Omental fat pad (tissue), 4 donors: ENCODE data around the gene C1QTNF12. TPM values are rescaled to one million over a fixed set of nuclear protein-coding genes. Genes with fewer than 3 reads are reported as not detected.

Source experiments
- ATAC-seq: fragments of 150-250 bp; one replicate; pipeline ENCODE4 v1.9.1; 2016; ENCODE audit warnings: mild to moderate bottlenecking, moderate library complexity; ENCODE audit not compliant: low FRiP score
- DNase-seq: peaks from one replicate; pipeline ENCODE4 v3.0.0-alpha.2; 2019; ENCODE audit warnings: low spot score
- total RNA-seq, 4 donors: library from RNA; depleted of rRNA; stranded (reverse); fragments of >200 nt; gene quantifications; one replicate each; pipeline ENCODE4 v1.1.0, GENCODE V29; 2016
- TF ChIP-seq, protein P1 (sequence below), 3 donors: fragments of 450-650 bp; IDR thresholded peaks; one replicate each; pipeline ENCODE4 v1.5.1; 2016 to 2017; ENCODE audit warnings: antibody characterized with exemption in 3 of 3, mild to moderate bottlenecking in 3 of 3, moderate library complexity in 2 of 3

The C1QTNF12 gene
- total RNA-seq, 4 donors from 2014 or later: 1.0 to 5.2 (median 1.8) TPM; not detected in 1

DNA sequence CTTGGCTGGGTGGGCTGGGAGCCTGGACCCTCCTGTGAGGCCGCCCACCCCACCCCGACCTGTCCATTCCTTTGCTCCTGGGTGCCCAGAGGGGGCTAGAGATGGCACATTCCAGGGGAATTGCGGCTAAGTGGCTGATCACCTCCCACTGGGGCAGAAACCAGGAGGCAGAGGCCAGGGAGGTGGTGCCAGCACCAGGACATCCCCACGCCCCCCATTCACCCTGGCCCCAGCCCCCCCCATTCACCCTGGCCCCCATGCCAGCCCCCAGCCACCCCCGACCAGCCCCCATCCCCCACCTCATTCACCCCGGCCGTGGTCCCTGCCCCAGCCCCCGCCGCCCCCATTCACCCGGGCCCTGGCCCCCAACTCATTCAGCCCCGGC lies 6.2 kb downstream of the C1QTNF12 start:
- DNase-seq (no peak), ATAC-seq (no peak)
- TF ChIP-seq, protein P1, sequence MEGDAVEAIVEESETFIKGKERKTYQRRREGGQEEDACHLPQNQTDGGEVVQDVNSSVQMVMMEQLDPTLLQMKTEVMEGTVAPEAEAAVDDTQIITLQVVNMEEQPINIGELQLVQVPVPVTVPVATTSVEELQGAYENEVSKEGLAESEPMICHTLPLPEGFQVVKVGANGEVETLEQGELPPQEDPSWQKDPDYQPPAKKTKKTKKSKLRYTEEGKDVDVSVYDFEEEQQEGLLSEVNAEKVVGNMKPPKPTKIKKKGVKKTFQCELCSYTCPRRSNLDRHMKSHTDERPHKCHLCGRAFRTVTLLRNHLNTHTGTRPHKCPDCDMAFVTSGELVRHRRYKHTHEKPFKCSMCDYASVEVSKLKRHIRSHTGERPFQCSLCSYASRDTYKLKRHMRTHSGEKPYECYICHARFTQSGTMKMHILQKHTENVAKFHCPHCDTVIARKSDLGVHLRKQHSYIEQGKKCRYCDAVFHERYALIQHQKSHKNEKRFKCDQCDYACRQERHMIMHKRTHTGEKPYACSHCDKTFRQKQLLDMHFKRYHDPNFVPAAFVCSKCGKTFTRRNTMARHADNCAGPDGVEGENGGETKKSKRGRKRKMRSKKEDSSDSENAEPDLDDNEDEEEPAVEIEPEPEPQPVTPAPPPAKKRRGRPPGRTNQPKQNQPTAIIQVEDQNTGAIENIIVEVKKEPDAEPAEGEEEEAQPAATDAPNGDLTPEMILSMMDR (IDR thresholded peaks at IDR 0.05): no peak

DNA sequence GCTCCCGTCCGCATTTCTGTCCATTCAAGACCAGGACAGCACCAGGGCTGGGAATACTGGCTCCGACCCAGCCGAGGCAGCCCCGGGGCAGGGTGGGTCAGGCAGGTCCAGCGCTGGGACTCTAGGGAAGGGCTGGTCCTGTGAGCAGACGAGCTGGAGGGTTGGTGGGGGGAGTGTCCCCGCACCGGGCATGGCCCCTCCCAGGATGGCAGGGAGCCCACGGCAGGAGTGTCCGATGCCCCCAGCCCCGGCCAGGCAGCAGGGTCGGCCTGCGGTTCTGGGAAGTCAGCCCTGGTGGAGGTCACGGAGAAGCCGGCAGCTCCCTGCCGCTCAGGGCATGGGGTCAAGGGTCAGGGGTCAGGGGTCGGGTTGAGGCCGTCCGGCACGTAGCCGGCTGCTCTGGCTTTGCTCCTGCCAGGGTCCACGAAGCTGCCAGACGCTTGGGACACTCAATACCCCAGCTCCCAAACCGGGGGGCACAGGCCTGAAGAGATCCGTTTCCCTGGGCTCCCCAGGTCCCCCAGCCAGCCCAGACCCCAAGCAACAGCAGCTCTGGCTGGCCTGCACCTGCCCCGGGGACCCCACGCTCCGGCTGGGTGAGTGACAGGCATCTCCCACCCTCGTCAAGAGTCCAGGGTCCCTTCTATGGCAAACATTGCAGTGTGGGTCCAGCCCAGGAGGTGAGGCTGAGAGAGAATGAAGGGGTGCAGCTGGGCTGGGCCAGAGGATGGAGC lies 6.7 kb downstream of the C1QTNF12 start:
- TF ChIP-seq, protein P1 (IDR thresholded peaks at IDR 0.05): no peak
- ATAC-seq: no peak
- DNase-seq: no peak

- ATAC-seq (no peak), DNase-seq (no peak)
- TF ChIP-seq, protein P1 (IDR thresholded peaks at IDR 0.05): no peak
Observed at GRCh38 chr1:1239227-1239613, 7.3 kb downstream of the C1QTNF12 start.

GRCh38 chr1:1238702-1239178 lies 7.8 kb downstream of the C1QTNF12 start:
- DNase-seq: no peak
- TF ChIP-seq, protein P1 (IDR thresholded peaks at IDR 0.05): no peak
- no peak for ATAC-seq

- ATAC-seq: no peak
- no peak for DNase-seq
Observed at GRCh38 chr1:1237874-1238701, 8.4 kb downstream of the C1QTNF12 start.

GRCh38 chr1:1236945-1237873 lies 9.3 kb downstream of the C1QTNF12 start:
- ATAC-seq (no peak), DNase-seq (no peak)
- TF ChIP-seq, protein P1 (IDR thresholded peaks at IDR 0.05): no peak

More at GRCh38 chr1:1237874-1238701, 8.4 kb downstream of the C1QTNF12 start:
- TF ChIP-seq, protein P1 (IDR thresholded peaks at IDR 0.05): no peak
